ENCODE measurements around the gene BCL6. TPM values are rescaled to one million over a fixed set of nuclear protein-coding genes. Genes with fewer than 3 reads are reported as not detected.

BCL6 gene
- total and polyA plus RNA-seq, 12 donors, result 27.9 to 154 (median 47.6) TPM

DNA sequence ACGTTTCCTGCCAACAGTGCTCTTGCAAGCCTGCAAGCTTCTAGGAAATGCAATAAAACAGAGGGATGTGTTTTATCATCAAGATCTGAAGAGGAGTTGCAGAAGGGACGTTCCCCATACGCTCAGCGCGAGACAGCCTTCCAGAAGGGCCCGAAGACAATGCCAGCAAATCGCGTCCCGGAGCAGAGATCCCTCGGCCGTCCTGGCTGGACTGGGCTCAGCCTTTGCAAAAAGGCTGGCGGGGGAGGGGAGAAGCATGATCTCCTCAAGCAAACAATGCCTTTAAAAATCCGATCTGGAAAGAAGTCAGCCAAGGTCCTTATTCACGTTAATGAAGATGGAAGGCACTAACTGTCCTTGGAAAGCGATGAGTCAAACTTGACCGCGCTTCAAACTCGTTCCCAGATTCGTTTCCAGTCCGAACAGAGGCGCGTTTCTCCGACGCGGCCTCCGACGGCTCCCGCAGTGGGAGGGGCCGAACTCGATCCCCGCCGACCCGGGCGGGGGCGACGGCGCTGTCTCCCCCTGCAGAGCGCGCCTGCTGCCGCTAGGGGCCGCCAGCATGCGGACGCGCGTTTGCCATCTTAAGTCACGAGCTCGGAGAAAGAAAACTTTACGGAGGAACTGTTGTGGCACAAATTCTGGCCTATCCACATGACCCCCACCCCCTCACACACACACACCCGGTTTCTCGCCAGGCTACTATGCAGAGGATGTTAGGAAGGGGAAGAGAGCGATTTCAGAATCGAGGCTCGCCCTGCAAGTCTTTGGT, 5.5 kb downstream of the BCL6 start:
- peak overlapping the region; percentile 27 to 95 (median 73) for H3K4me3 ChIP-seq
- H3K9me3 ChIP-seq, result no peaks in the 10 kb centered on the region
- peak overlapping the region; percentile 85 to 100 (median 99) for H3K27ac ChIP-seq
- H3K27me3 ChIP-seq, result no peaks in the 10 kb centered on the region
- peaks cover 4 to 65% (median 33%) of the 10 kb centered on the region in 9 donors for H3K4me1 ChIP-seq
- peak; percentile 82 to 83 for DNase-seq
- intact Hi-C loops (cut with DNase I), result loop anchor here (1.0 to 10.0 kb wide), 27 partner anchors 215 to 1409 kb away; partner anchors contain the start of gene LPP (in 5 of the 10)
- ATAC-seq, result peak; percentile 12 to 33 (median 22)
- TF ChIP-seq, protein P1, sequence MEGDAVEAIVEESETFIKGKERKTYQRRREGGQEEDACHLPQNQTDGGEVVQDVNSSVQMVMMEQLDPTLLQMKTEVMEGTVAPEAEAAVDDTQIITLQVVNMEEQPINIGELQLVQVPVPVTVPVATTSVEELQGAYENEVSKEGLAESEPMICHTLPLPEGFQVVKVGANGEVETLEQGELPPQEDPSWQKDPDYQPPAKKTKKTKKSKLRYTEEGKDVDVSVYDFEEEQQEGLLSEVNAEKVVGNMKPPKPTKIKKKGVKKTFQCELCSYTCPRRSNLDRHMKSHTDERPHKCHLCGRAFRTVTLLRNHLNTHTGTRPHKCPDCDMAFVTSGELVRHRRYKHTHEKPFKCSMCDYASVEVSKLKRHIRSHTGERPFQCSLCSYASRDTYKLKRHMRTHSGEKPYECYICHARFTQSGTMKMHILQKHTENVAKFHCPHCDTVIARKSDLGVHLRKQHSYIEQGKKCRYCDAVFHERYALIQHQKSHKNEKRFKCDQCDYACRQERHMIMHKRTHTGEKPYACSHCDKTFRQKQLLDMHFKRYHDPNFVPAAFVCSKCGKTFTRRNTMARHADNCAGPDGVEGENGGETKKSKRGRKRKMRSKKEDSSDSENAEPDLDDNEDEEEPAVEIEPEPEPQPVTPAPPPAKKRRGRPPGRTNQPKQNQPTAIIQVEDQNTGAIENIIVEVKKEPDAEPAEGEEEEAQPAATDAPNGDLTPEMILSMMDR (IDR thresholded peaks at IDR 0.05), result peak; percentile 95 to 99 (median 97)
- peaks cover 0 to under 1% (median 0%) of the 10 kb centered on the region in 9 donors for H3K36me3 ChIP-seq
- WGBS, 2 donors, result 1 to 2% methylated on average over 53 of the region's 53 CpGs

- peaks cover 4 to 70% (median 38%) of the 10 kb centered on the region in 9 donors for H3K4me1 ChIP-seq
- 0% methylated on average over 22 of the region's 22 CpGs for WGBS, 2 donors
- TF ChIP-seq, protein P1 (IDR thresholded peaks at IDR 0.05), result peak in 1 of 9 donors; percentile 7
Observed at GRCh38 chr3:187739094-187739560, 6.1 kb downstream of the BCL6 start.

DNA sequence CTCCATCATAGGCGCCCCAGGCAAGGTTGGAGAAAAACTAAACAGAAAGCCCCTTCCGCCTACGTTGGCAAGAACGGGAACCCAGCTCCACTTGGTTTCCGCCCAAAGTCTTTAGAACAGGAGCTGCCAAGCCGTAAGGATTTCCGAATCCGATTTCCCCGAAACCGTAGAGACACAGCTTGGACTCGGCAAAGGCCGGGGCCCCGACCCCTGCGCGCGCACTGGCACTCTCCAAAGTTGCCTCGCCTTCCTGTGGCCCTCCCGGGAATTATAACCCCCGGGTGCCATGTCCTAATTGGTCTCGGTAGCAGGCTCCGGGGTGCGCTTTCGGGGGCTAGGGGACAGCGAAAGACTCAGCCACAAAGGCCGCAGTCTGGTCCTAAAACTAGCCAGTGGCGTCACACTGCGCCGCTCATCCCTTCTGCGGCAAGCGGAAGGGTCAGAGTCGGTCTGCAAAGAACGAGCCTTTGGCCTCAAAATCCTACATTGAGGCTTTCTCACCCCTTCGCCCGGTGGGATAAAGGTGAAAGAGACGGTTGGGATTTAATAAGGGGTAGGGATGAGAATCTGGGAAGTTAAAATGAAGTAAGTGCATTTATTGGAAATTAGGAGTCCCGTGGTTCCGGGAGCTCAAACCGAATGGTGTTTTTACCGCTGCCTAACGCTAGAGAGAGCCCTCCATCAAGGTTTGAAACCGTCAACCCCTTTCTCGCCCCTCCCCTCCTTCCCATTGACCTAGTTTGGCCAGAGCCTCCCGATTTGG, 6.8 kb downstream of the BCL6 start:
- no peaks in the 10 kb centered on the region for H3K27me3 ChIP-seq
- TF ChIP-seq, protein P1 (IDR thresholded peaks at IDR 0.05), result peak; percentile 32 to 86 (median 73)
- peak overlapping the region; percentile 46 to 95 (median 73) for H3K4me3 ChIP-seq
- H3K36me3 ChIP-seq, result peaks cover 0 to 13% (median 2%) of the 10 kb centered on the region in 9 donors
- peak overlapping the region; percentile 85 to 100 (median 99) for H3K27ac ChIP-seq
- H3K4me1 ChIP-seq, result peaks cover 4 to 72% (median 38%) of the 10 kb centered on the region in 9 donors
- no peaks in the 10 kb centered on the region for H3K9me3 ChIP-seq
- DNase-seq, result peak; percentile 75 to 97
- ATAC-seq, result peak; percentile 60 to 82 (median 75)
- WGBS, 2 donors, result 0% methylated on average over 43 of the region's 43 CpGs
- intact Hi-C loops (cut with DNase I), result loop anchor here in 7 of 10 donors (1.0 to 10.0 kb wide), 7 partner anchors 1210 to 1410 kb away; no protein-coding TSS in a partner anchor

More at GRCh38 chr3:187739094-187739560, 6.1 kb downstream of the BCL6 start:
- Histone ChIP-seq H3K36me3 (peaks cover 0 to 7% (median 0%) of the 10 kb centered on the region in 9 donors), H3K27me3 (no peaks in the 10 kb centered on the region), H3K9me3 (no peaks in the 10 kb centered on the region), H3K27ac (peak overlapping the region; percentile 85 to 100 (median 99)), H3K4me3 (peak overlapping the region; percentile 27 to 95 (median 73))
- peak in 1 of 2 donors; percentile 47 for DNase-seq
- intact Hi-C loops (cut with DNase I), result loop anchor here in 7 of 10 donors (1.0 to 10.0 kb wide), 7 partner anchors 1209 to 1410 kb away; no protein-coding TSS in a partner anchor
- peak in 6 of 8 donors; percentile 0 to 3 (median 1) for ATAC-seq

- intact Hi-C loops (cut with DNase I), result loop anchor here in 7 of 10 donors (2.0 to 10.0 kb wide), 6 partner anchors 1211 to 1411 kb away; no protein-coding TSS in a partner anchor
- ATAC-seq, result no peak
- Histone ChIP-seq H3K36me3 (peaks cover 0 to 18% (median 7%) of the 10 kb centered on the region in 9 donors), H3K27me3 (no peaks in the 10 kb centered on the region), H3K27ac (peak overlapping the region; percentile 85 to 100 (median 99)), H3K4me1 (peaks cover 4 to 70% (median 38%) of the 10 kb centered on the region in 9 donors), H3K9me3 (no peaks in the 10 kb centered on the region), H3K4me3 (peak overlapping the region; percentile 46 to 95 (median 73))
- TF ChIP-seq, protein P1 (IDR thresholded peaks at IDR 0.05), result peak in 1 of 9 donors; percentile 2
- 1 to 2% methylated on average over 7 of the region's 7 CpGs for WGBS, 2 donors
- DNase-seq, result no peak
Observed at GRCh38 chr3:187738071-187738330, 7.3 kb downstream of the BCL6 start.

Data from heart right ventricle (tissue), 16 donors.